Measurements from ENCODE around the gene ZNF503.

ZNF503 gene, protein sequence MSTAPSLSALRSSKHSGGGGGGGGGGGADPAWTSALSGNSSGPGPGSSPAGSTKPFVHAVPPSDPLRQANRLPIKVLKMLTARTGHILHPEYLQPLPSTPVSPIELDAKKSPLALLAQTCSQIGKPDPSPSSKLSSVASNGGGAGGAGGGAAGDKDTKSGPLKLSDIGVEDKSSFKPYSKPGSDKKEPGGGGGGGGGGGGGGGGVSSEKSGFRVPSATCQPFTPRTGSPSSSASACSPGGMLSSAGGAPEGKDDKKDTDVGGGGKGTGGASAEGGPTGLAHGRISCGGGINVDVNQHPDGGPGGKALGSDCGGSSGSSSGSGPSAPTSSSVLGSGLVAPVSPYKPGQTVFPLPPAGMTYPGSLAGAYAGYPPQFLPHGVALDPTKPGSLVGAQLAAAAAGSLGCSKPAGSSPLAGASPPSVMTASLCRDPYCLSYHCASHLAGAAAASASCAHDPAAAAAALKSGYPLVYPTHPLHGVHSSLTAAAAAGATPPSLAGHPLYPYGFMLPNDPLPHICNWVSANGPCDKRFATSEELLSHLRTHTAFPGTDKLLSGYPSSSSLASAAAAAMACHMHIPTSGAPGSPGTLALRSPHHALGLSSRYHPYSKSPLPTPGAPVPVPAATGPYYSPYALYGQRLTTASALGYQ

DNA sequence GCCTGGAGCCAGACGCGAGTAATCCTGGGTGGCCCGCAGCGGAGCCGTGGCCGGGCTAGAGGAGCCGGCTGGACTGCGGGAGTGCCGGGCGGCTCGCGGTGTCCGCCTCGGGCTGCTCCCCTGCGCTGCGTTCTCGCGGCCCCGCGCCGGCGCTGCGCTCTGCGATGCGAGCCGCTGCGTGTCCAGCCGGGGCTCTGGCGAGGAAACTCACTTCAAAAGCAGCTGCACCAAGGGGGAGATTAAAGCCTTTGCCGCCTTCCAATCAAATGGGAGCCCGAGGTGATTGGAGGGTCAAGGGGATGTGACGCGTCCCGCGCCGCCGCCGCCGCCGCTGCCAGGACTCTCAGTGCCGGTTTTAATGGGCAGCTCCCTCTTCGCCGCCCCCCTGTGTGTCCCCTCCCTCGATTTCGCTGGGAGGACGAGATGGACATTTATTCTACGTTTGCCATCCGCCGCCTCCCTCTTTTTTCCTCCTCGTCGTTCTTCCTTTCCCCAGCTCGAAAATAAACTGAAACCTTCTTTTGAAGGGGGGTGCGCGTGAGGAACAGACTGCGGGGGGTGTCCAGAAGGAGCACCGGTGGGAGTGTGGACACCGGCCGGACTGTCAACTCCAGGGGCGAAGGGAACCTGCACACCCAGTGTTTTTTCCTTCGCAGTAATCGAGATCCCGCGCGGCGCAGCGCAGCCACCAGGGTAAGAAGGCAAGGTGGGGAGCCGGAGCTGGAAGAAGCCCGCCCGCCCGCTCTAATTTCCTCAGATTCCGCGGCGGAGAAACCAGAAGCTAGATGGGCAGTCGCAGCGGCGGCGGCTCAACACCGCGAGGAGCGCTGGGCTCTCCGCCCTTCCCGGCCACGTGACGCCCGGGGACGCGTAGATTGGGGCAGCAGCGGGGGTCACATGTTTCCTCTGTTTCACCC lies at the start of gene ZNF503:
TSS of gene ZNF503 (minus strand) at position 196 of the 917 bp plus-strand sequence. CDS start 345 bp downstream, outside the sequence.
- DNase-seq (ENCODE audit: low spot score), result peak; percentile 92

DNA sequence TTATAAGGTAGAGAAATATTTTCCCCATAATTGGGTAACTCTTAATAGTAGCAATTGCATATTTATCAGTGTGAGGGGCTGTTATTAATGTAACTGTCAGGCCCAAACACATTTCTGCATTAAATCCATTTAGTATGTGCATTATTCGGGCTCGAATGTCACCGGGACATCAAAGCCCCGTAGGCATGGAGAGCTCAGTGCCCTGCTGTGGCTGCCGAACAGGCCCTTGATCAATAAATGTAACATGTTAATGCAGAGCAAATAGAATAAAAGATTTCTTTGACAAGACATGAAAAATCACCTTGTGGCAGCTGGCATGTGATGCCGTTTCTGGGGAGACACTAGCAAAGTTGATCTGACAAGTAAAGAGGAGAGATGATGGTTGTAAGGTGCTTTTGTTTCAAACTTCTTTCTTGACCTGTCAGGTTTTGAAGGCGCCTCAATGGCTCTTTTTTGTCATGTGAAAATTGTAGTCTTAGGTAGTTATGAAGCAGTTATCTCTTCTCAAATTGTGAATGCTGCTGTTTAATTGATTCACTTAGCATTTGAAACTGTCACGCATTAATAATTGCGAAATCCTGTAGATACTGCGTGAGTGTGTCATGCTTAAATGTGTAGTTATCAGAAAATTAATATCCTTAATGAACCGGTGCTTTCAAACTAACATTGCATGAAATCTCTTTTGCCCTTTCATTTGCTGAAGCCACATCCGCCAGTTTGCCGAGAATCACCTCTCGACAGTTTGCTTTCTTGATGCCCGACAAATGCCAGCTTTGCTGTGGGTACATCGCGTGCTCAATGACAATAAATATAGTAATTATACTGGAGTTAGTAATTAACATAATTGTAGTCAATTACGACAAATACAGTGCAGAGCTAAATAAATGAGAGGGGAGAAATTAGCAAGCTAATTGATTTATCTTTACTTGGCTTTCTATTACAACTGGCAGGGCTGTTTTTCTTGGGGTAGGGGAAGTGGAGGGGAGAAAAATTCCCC lies 49.4 kb upstream of the ZNF503 start:
- DNase-seq (ENCODE audit: low spot score), result no peak

DNA sequence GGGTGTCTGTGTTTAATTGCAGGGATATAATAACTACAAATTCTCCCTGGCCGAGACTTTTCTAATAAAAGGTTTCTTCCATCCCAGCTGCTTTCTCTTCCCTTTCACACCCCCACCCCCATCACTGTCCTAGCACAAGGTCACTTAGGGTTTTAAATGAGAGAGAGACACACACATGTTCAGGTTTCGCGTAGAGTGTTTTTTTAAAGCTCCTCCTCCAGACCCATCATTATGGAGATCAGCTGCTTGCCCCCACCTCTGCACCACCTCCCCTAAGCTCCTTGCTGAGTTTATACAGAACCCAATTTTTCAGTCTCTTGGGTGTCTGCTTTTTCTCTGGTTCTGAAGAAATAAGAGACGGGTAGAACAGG lies 48.5 kb upstream of the ZNF503 start:
- DNase-seq (ENCODE audit: low spot score), result no peak

GRCh38 chr10:75449382-75450074 lies 48.0 kb upstream of the ZNF503 start:
- no peak for DNase-seq (ENCODE audit: low spot score)

GRCh38 chr10:75448166-75448565 lies 46.6 kb upstream of the ZNF503 start:
- DNase-seq (ENCODE audit: low spot score), result no peak

DNA sequence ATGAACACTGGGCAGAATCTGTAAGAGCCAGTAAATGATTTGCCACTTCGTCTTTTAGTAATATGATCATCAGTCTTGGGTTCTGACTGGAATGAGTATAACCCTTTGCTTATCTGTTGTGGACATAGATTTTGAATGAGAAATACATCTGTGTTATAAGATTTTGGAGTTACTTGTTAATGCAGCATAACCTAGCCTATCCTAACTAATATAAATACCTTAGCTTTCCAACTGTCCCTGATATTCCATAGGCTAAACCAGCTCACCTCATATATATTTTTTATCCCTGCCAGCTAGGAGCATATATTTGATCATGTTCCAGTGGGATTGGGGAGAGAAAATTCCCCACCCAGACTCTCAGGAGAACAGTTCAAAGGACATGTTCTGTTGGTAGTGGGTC lies 44.9 kb upstream of the ZNF503 start:
- no peak for DNase-seq (ENCODE audit: low spot score)

DNA sequence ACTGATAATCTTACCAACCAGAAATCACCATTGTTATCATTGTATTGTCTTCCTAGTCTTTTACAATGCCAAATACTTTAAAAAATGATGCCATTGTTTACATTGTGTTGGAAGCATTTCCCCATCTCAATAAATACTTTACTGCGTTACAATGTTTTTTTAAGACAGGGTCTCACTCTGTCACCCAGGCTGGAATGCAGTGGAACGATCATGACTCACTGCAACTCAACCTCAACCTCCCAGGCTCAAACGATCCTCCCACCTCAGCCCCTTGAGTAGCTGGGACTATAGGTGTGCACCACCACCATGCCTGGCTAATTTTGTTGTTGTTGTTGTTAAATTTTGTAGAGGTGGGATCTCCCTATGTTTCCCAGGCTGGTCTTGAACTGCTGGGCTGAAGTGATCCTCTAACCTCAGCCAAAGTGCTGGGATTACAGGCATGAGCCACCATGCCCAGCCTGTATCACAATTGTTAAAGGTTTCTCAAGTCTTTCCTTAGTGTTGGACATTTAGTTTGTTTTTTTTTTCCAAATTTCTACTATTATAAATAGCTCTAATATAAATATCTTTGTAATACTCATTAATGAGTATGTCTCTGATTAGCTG lies 43.3 kb upstream of the ZNF503 start:
- no peak for DNase-seq (ENCODE audit: low spot score)

GRCh38 chr10:75443362-75443761 lies 41.8 kb upstream of the ZNF503 start:
- DNase-seq (ENCODE audit: low spot score), result no peak

DNA sequence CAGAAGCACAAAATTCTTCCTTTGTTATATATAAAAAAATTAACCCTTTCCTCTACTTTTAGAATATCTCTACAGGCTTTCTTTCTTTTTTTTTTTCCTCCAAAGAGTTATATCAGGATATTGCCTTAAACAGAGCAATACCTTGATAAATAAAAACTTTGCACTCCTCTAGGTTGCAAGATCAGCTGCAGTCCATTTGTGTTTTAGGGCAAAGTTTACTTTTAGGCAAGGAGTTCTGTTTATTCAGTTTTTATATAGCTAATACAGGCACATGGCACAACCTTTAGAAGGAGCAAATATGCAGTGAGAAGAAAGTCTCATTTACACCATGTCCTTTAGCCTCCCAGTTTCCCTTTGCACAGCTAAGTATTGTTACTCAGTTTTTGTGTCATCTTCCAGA lies 40.1 kb upstream of the ZNF503 start:
- no peak for DNase-seq (ENCODE audit: low spot score)

DNA sequence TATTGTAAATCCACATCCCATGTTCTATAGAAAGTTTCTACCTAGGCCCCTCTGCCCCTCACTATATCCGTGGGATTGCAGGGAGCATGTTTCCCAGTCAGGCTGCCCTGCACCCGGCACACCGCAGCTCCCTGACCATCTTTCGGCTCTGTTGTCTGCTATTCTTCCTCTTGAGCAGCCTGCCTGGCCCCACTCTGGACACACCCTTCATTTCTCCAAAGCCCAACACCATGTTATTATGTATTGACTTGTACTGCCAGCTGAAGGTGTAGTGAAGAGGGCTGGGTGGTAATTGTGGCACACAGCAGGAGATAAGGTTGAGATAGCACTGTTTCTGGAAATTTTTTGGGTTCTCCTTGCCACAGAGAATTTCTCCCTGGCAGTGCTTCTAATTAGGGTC lies 39.6 kb upstream of the ZNF503 start:
- DNase-seq (ENCODE audit: low spot score), result no peak

DNA sequence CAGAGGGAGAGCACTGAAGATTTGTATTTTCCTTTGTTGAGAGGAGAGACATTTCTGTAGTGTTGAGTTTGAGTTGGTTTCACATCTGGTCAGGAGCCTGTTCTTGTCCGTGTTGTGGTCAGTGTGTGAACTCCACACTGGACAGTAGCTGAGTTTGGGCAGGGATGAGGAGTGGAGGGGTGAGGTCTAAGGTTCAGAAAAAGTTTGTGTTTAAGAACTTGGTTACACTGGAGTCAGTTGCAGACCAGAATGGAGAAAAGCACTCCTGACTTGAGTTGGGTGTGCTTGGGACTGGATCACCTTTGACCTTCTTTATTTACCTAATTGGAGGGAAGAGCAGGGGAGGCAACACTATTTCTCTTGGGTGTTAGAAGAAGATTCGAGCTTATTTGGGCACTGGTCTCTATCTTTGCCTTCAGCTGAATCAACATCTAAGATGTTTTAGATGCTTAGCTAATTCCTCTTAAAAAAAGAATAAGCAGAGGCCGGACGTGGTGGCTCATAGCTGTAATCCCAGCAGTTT lies 38.8 kb upstream of the ZNF503 start:
- no peak for DNase-seq (ENCODE audit: low spot score)

DNA sequence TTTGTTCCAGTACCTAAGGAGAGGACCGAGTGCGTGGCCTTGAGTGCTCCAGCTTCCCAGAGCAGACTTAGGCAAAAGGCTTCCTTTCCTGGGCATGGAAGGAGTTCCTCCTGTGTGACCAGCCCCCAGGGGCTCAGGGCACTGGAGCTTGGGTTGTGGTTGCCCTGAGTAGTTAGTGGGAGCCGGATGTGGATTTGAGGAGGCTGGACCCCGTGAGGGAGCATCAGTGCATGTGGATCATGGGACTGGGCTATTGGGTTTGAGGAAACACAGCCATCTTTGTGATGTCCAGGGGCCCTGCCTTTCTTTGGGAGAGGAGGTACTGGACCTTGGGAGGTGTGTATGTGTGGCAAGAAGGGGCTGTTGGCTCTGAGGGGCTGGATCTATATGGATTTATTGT lies 38.2 kb upstream of the ZNF503 start:
- DNase-seq (ENCODE audit: low spot score), result no peak

- DNase-seq (ENCODE audit: low spot score), result no peak
These were observed 36.7 kb upstream of the ZNF503 start for GRCh38 chr10:75438275-75438674.

DNA sequence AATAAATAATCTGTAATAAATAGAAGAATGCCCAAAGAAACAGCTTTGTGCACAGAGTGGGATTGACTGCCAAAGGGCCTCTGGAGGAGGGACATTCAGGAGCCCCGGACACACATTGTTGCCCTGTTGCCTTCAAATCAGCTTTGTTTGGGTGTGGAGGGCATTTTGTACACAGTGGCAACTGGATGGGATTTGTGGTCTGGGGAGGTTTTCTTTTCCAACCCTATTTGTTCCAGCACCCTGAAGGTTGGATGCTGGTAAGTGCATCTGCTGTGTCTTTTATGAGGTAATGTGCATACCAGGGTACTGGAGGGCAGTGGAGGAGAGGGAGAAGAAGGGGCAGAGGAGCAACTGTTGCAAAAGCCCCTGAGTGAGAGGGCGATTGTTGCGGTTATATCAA lies 36.1 kb upstream of the ZNF503 start:
- no peak for DNase-seq (ENCODE audit: low spot score)

DNA sequence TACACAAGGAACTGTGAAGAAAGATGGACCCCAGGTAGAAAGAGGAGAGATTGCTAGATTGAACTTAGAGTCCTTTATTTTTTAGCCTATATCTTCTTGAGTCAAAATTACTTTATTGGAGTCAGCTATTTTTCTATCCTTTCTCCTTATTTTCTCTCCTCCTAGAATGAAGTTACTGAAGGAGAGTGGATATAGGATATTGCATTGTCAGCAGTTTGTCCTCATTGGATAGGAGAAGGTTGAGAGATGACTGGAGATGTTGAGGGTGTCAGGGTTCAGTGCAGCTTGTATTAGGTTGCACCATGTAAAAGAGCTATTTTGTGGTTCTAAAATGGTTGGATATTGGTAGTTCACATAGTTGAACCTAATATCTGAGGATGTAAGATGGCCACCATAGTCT lies 35.3 kb upstream of the ZNF503 start:
- no peak for DNase-seq (ENCODE audit: low spot score)

- DNase-seq (ENCODE audit: low spot score), result no peak
These were observed 33.7 kb upstream of the ZNF503 start for GRCh38 chr10:75435291-75435690.

GRCh38 chr10:75434291-75434690 lies 32.7 kb upstream of the ZNF503 start:
- no peak for DNase-seq (ENCODE audit: low spot score)

- no peak for DNase-seq (ENCODE audit: low spot score)
These were observed 31.7 kb upstream of the ZNF503 start for GRCh38 chr10:75433216-75433615.

DNA sequence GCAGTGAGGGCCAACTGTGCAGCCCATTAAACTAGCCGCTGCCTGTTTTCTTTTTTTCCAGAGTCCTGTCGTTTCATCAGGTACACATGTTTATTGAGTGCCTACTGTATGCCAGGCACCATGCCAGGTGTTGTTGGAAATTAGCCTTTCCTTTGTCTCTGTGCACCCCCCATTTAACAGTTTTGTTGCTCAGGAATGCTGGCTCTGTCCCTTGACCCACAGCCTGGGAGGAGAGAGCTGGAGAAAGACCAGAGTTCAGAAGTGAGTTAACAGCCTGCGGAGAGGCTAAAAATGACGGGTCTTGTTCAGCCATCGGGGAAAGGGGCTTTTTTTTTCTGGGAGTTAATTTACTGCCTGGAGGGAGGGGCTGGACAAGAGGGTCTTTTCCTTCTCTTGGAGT lies 31.2 kb upstream of the ZNF503 start:
- DNase-seq (ENCODE audit: low spot score), result peak; percentile 40

GRCh38 chr10:75432176-75432575 lies 30.6 kb upstream of the ZNF503 start:
- no peak for DNase-seq (ENCODE audit: low spot score)
